Transverse colon (tissue), 4 donors: ENCODE data around the gene KRT2. TPM values are rescaled to one million over a fixed set of nuclear protein-coding genes. Genes with fewer than 3 reads are reported as not detected.
"Not testable (repeated sequence)": the region's sequence is repeated elsewhere in the genome, so short reads cannot be mapped to it uniquely, and the experiment has no call there.

Experiments used
- DNase-seq: peaks from one replicate; pipeline ENCODE4 v3.0.0-alpha.2; 2019
- H3K27ac ChIP-seq, 4 donors: fragments of 200-600 bp; sonication (generic); 2 replicates each; pipeline ENCODE4 v1.5.1; 2016 to 2018; ENCODE audit warnings: inconsistent platforms in 4 of 4
- H3K27me3 ChIP-seq: fragments of 200-600 bp; sonication (generic); 2 replicates; pipeline ENCODE4 v1.5.1; 2017; ENCODE audit warnings: inconsistent platforms
- H3K36me3 ChIP-seq, 4 donors: fragments of 200-600 bp; sonication (generic); 2 replicates each; pipeline ENCODE4 v1.5.1; 2017 to 2019; ENCODE audit warnings: inconsistent platforms in 4 of 4
- H3K4me1 ChIP-seq, 4 donors: fragments of 200-600 bp; sonication (generic); 2 replicates each; pipeline ENCODE4 v1.5.1; 2017 to 2020; ENCODE audit warnings: inconsistent platforms in 4 of 4
- H3K4me3 ChIP-seq, 4 donors: fragments of 200-600 bp; sonication (generic); 1 replicate in 1 of 4; 2 replicates in 3 of 4; pipeline versions ENCODE4 v1.5.1 to v1.6.1; 2017 to 2019; ENCODE audit warnings: inconsistent platforms in 4 of 4
- H3K9me3 ChIP-seq, 2 donors: fragments of 200-600 bp; sonication (generic); 2 replicates each; pipeline ENCODE4 v1.5.1; 2017 to 2019; ENCODE audit warnings: inconsistent platforms in 2 of 2
- EP300 ChIP-seq: sonication (generic); formaldehyde crosslinking; IDR thresholded peaks from one replicate; pipeline ENCODE4 v1.6.1; 2017; ENCODE audit warnings: antibody characterized with exemption, low read depth
- POLR2A ChIP-seq: fragments of 450-650 bp; IDR thresholded peaks from one replicate; pipeline ENCODE4 v1.6.1; 2016; ENCODE audit warnings: antibody characterized with exemption, mild to moderate bottlenecking, moderate library complexity
- POLR2AphosphoS5 ChIP-seq, 3 donors: sonication (generic); formaldehyde crosslinking; IDR thresholded peaks; one replicate each; pipeline ENCODE4 v1.6.1; 2016; ENCODE audit warnings: antibody characterized with exemption in 3 of 3
- WGBS, 2 donors: methylation state at CpG; one replicate each; pipeline ENCODE4 v1.1.5; 2018; ENCODE audit warnings: low coverage in 1 of 2; 5-methylcytosine and 5-hydroxymethylcytosine counted together
- in situ Hi-C, 4 donors: fragments of 200-750 bp; cut with MboI; loops; one replicate each; pipeline versions ENCODE4 v1.15.0 to v1.15.1; 2017; ENCODE audit warnings: low sequenced_read_pairs in 3 of 4, low pct_ligation_motif_present in 1 of 4, low pct_unique_long_range_greater_than_20kb in 1 of 4
- intact Hi-C: fragments of 100-400 bp; cut with DNase I; formaldehyde crosslinking; loops from one replicate; pipeline ENCODE4 v1.15.1; 2023; ENCODE audit warnings: low total_unique reads
- total RNA-seq, 4 donors: library from RNA; depleted of rRNA; stranded (reverse); fragments of >200 nt; gene quantifications; one replicate each; pipeline ENCODE4 v1.1.0, GENCODE V29; 2016
- TF ChIP-seq, protein P1 (sequence below), 5 experiments: fragments of 200-600 bp in 3 of 5; fragments of 450-650 bp in 2 of 5; sonication (generic) in 3 of 5; IDR thresholded peaks; 1 replicate in 2 of 5; 2 replicates in 3 of 5; pipeline ENCODE4 v1.5.1; 2016 to 2017; ENCODE audit warnings: antibody characterized with exemption in 5 of 5, inconsistent platforms in 3 of 5, mild to moderate bottlenecking in 2 of 5, moderate library complexity in 1 of 5

Gene KRT2
- total RNA-seq, 4 donors from 2014 or later, result not detected

- no peak for DNase-seq
- H3K36me3 ChIP-seq, result no peaks in the 10 kb centered on the region
- H3K4me1 ChIP-seq, result no peaks in the 10 kb centered on the region
- H3K9me3 ChIP-seq, result no peaks in the 10 kb centered on the region
- H3K27me3 ChIP-seq, result peaks cover 7% of the 10 kb centered on the region
- intact Hi-C loops (no loop called here), in situ Hi-C loops (no loop called here)
- no peak for TF ChIP-seq POLR2AphosphoS5 (IDR thresholded peaks at IDR 0.05)
- 92% methylated on average over 3 of the region's 3 CpGs for WGBS, 2 donors
- no peak overlapping the region for H3K4me3 ChIP-seq
- H3K27ac ChIP-seq, result no peak overlapping the region
Measured at GRCh38 chr12:52670961-52671360, 18.9 kb upstream of the KRT2 start.

- Histone ChIP-seq H3K27ac (no peak overlapping the region), H3K36me3 (no peaks in the 10 kb centered on the region), H3K4me3 (no peak overlapping the region), H3K9me3 (no peaks in the 10 kb centered on the region), H3K27me3 (peaks cover 9% of the 10 kb centered on the region), H3K4me1 (no peaks in the 10 kb centered on the region)
- 77 to 84% methylated on average over 3 to 4 of the region's 4 CpGs for WGBS, 2 donors
- intact Hi-C loops, result no loop called here
- in situ Hi-C loops, result no loop called here
- DNase-seq, result no peak
- TF ChIP-seq, protein P1, sequence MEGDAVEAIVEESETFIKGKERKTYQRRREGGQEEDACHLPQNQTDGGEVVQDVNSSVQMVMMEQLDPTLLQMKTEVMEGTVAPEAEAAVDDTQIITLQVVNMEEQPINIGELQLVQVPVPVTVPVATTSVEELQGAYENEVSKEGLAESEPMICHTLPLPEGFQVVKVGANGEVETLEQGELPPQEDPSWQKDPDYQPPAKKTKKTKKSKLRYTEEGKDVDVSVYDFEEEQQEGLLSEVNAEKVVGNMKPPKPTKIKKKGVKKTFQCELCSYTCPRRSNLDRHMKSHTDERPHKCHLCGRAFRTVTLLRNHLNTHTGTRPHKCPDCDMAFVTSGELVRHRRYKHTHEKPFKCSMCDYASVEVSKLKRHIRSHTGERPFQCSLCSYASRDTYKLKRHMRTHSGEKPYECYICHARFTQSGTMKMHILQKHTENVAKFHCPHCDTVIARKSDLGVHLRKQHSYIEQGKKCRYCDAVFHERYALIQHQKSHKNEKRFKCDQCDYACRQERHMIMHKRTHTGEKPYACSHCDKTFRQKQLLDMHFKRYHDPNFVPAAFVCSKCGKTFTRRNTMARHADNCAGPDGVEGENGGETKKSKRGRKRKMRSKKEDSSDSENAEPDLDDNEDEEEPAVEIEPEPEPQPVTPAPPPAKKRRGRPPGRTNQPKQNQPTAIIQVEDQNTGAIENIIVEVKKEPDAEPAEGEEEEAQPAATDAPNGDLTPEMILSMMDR (IDR thresholded peaks at IDR 0.05), result no peak
- TF ChIP-seq POLR2A (no peak), POLR2AphosphoS5 (IDR thresholded peaks at IDR 0.05) (no peak), EP300 (no peak)
Measured at GRCh38 chr12:52670506-52670905, 18.5 kb upstream of the KRT2 start.

- H3K36me3 ChIP-seq, H3K4me1 ChIP-seq, H3K27me3 ChIP-seq, DNase-seq, H3K9me3 ChIP-seq, H3K27ac ChIP-seq, H3K4me3 ChIP-seq, in situ Hi-C loops, intact Hi-C loops: not testable (repeated sequence)
- 87% methylated on average over 3 of the region's 3 CpGs; no CpG with 5 or more reads in 1 of the 2 donors for WGBS, 2 donors
Measured at GRCh38 chr12:52669941-52670340, 17.9 kb upstream of the KRT2 start.

- Histone ChIP-seq H3K4me3 (no peak overlapping the region), H3K9me3 (no peaks in the 10 kb centered on the region), H3K36me3 (no peaks in the 10 kb centered on the region), H3K27ac (no peak overlapping the region), H3K27me3 (peaks cover 9% of the 10 kb centered on the region), H3K4me1 (no peaks in the 10 kb centered on the region)
- in situ Hi-C loops, result no loop called here
- no peak for DNase-seq
- TF ChIP-seq EP300, result no peak
- no peak for TF ChIP-seq POLR2AphosphoS5 (IDR thresholded peaks at IDR 0.05)
- TF ChIP-seq POLR2A, result no peak
- TF ChIP-seq, protein P1 (IDR thresholded peaks at IDR 0.05), result no peak
- intact Hi-C loops, result no loop called here
Measured at GRCh38 chr12:52669426-52669825, 17.4 kb upstream of the KRT2 start.

DNA sequence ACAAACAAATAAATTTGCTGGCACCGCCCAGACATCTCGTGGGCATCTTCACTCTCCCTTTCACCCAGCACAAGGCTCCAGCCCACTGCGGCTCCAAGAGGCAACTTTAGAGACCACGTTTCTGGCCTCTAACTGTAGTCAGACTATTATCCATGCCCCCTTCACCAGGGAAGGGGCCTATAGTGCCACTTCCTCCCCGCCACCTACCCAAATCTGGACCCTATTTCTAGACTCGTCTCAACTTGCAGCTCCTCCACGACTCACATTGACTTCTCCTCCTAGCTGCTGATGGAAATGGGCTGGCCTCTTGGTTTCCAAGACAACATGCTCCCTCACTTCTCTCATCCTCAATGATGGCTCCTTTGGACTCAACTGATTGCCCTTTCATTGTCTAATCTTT is 15.9 kb upstream of the KRT2 start:
- Histone ChIP-seq H3K36me3 (no peaks in the 10 kb centered on the region), H3K27ac (no peak overlapping the region), H3K27me3 (peaks cover 9% of the 10 kb centered on the region), H3K4me1 (no peaks in the 10 kb centered on the region), H3K4me3 (no peak overlapping the region), H3K9me3 (no peaks in the 10 kb centered on the region)
- intact Hi-C loops, result no loop called here
- 72 to 77% methylated on average over 6 to 7 of the region's 7 CpGs for WGBS, 2 donors
- DNase-seq, result no peak
- in situ Hi-C loops, result no loop called here
- TF ChIP-seq POLR2AphosphoS5 (IDR thresholded peaks at IDR 0.05), result no peak
- TF ChIP-seq EP300, result no peak
- no peak for TF ChIP-seq POLR2A
- TF ChIP-seq, protein P1 (IDR thresholded peaks at IDR 0.05), result no peak
